Measurements from ENCODE around the gene MTRF1L. TPM values are rescaled to one million over a fixed set of nuclear protein-coding genes. Genes with fewer than 3 reads are reported as not detected.
"Not testable (repeated sequence)": the region's sequence is repeated elsewhere in the genome, so short reads cannot be mapped to it uniquely, and the experiment has no call there.

The MTRF1L gene
- total RNA-seq, 1 experiment from 2014 or later, result 18.0 TPM

DNA sequence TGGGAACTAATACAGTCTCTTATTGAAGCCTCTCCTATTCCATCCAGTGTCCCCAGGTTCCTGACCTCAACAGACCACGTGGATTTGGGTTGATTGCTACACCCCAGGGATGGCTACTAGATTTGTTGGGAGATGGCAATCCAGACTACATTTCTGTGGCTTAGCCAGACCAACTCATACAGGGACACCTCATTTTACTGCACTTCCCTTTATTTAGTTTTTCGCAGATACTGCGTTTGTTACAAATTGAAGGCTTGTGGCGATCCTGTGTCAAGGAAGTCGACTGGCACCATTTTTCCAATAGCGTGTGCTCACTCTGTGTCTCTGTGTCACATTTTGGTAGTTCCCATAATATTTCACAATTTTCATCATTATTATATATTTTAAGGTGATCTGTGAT is 10.3 kb upstream of the MTRF1L start:
- no peak for DNase-seq (ENCODE audit: extremely low read depth, low read depth)

DNA sequence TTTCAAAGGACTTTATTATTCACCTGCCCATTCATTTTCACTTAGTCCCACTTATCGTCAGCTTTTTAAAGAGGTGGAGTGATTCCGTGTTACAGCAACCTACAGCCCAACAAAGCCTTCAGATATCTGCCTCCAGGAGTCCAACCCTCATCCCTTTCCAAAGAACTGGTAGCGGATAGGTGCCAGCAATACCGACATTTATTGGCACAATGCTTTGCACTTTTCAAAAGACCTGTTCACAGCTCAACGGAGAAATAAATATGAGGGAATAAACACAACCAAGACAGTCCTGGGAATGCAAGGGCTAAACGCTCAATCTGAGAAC is 819 bp upstream of the MTRF1L start:
- no peak for DNase-seq (ENCODE audit: extremely low read depth, low read depth)

DNA sequence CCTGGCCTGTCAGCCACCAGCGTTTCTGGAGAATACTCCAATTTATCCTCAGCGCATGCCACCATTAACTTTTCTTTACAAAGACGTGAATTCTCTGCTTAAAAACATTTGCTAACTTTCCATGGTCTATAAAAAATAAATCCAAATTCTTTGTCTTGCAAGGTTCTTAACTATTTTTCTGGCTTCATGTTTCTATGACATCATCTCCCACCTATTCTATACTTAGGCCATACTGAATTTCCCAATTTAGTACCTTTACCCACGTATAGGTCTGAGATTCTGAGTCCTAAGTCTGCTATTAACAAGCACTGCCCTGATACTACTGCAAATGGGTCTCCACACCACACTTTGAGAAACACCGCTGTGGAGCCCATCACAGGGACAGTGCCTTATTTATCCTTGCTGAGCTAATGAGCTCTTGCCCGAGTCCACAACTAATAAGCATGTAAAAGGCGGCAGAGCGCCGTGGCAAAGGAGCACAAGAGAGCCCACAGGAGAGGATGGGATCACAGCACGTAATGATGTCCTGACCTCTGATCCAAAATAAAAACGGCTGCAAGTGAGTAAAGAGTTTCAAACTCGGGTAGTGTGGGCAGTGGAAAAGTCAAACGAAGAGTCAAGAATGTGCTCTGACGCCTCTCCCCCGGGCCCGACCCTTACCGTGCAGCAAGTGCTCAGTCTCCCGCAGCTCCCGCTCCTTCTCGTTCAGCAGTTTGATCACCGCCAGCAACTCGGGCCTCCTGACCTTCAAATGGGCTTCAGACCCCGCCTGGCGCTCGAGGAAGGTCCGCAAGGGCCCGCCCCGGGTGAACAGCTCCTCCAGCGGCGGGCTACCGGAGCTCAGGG is 519 bp downstream of the MTRF1L start:
- no peak for DNase-seq (ENCODE audit: extremely low read depth, low read depth)

DNA sequence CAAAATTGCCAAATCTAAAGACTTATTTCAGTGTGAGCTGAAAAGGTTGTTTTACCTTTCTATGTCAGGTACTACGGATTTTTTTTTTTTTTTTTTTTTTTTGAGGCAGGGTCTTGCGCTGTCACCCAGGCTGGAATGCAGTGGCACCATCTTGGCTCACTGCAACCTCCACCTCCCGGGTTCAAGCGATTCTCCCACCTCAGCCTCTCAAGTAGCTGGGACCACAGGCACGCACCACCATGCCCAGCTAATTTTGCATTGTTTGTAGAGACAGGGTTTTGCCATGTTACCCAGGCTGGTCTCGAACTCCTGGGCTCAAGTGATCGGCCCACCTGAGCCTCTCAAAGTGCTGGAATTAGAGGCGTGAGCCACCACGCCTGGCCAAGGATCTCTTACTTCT is 1.7 kb downstream of the MTRF1L start:
- not testable (repeated sequence) for DNase-seq (ENCODE audit: extremely low read depth, low read depth)

DNA sequence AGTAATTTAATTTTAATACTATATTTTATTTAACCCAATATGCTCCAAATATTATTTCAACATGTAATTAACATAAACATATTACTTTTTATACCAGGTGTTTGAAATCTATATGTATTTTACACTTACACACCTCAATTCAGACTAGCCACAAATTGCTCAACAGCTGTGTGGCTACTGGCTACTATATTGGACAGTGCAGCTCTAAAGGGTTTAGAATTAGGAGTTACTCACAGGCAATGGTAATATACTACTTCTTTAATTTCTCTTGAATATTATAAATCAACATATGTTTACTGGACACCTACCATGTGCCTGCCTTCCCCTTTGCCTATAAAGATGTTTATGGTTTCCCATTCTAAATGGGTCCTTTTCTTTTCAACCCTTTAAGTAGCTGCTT is 2.3 kb downstream of the MTRF1L start:
- no peak for DNase-seq (ENCODE audit: extremely low read depth, low read depth)

DNA sequence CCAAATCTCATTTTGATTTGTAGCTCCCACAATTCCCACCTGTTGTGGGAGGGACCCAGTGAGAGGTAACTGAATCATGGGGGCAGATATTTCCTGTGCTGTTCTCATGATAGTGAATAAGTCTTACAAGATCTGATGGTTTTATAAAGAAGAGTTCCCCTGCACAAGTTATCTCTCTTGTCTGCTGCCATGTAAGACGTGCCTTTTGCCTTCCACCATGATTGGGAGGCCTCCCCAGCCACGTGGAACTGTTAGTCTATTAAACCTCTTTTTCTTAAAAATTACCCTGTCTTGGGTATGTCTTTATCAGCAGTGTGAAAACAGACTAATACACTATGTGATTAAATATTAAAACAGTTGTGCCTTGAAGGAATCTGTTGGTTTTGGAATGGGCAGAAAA is 3.0 kb downstream of the MTRF1L start:
- DNase-seq (ENCODE audit: extremely low read depth, low read depth), result not testable (repeated sequence)

DNA sequence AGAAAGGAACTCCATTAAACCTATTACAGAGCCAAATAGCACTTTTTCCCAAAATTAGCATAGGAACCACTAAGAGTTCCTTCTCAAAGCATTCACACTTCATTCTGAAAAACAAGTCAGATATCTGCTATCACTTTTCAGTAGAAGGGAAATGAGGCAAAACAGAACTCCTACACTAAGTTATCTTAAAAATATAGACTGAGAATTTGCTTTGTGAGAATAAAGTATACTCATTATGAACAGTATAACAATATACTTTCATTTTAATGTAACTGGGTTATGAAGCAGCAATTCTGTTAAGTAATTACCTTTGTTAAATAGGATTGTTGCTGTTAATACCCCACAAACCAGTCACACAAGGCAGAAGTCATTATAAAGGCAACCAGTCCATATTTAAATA is 8.7 kb downstream of the MTRF1L start:
- DNase-seq (ENCODE audit: extremely low read depth, low read depth), result no peak

DNA sequence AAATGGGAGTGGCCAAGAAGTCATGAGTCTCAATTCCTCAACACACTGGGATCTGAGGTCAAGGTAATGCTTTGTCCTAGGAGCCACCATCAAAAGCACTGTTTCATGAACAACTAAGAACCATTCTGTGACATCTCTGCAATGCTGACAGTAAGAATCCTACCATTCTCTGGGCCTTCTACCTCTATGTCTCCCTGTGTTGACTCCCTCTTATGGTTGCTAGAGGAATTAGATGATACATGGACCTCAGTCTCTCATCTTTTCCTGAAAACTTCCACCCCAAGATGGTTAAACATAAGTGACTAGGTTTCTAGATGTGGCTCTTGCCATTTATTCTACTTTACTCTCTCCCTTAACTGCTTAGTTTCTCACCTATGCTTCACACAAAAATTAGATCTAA is 9.1 kb downstream of the MTRF1L start:
- no peak for DNase-seq (ENCODE audit: extremely low read depth, low read depth)

DNA sequence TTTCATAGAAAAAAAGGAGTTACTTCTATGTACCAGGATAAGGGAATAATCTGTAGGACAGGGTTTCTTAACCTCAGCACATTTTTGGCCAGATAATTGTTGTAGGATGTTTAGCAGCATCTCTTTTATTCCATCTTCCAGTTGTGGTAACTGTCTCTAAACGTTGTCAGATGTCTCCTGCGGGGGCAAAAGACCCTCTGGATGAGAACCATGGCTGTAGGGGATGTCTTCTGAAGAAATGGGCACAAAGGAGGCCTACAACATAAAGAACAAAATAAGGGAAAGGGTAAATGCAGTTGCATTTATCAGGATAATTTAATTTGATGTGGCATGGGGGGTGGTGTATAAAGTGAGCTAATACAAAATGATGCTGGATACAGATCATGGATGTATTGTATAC is 15.5 kb downstream of the MTRF1L start:
- DNase-seq (ENCODE audit: extremely low read depth, low read depth), result no peak

DNA sequence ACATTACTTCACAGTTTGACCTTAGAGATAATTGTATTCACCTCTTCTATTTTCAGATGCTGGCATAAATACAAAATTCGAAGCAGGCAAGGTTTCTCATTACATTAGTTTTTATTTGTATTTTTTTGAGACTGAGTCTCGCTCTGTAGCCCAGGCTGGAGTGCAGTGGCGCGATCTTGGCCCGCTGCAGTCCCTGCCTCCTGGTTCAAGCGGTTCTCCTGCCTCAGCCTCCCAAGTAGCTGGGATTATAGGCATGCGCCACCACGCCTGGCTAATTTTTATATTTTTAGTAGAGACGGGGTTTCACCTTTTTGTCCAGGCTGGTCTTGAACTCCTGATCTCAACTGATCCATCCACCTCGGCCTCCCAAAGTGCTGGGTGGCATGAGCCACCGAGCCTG is 17.2 kb downstream of the MTRF1L start:
- DNase-seq (ENCODE audit: extremely low read depth, low read depth), result not testable (repeated sequence)

DNA sequence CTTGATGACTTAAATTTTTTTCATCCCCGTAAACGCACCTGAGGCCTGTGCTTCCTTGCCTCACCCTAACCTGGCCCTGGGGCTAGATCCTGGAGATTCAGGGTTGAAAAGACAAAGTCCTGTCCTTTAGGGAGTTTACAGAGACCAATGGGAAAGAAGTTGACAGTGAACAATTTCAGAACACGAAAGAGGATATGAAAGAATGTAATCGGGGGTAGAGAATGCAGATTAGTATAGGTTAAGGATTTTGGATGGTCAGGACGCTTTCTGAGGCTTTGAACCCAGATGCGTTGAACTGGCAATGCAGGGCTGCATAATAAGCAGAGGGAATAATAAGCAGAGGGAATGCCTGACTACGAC is 18.0 kb downstream of the MTRF1L start:
- DNase-seq (ENCODE audit: extremely low read depth, low read depth), result no peak

DNA sequence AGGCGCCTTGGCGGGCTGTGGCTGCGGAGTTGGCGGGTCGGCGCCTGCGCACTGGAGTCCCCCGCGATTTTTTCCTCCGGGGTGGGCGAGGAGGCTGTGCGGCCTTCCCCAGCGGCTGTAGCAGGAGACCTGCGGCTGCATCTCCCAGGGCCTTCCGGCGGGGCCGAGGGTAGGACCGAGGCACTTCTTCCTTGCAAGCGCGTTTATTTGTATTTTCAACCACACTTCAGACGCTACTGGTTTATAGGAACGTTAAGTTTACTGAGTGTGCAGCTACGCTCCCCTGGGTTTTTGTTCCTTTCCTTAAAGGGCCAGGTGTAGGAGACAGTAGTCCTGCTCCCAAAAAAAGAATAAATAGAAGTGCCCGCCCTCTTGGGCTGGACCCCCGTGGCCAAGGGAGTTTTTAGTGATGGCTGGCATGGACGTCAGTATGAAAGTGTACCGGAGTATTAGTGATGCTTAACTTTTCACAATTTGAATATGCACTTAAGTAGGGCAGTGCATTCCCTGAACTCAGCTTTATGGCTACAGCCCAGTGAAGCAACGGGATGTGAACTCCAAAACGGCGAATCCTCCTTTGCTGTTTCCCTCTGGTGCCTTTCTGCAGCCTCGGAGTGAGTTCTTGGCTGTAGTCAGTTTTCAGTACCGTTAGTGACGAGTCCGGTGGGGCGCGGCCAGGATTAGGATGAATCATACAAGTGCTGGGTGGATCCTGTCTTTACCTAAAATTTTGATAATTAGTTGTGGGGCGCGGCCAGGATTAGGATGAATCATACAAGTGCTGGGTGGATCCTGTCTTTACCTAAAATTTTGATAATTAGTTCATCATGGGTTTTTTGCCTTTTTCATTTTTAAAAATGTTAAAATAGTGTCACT is 18.6 kb downstream of the MTRF1L start:
- peak; percentile 64 for DNase-seq (ENCODE audit: extremely low read depth, low read depth)

DNA sequence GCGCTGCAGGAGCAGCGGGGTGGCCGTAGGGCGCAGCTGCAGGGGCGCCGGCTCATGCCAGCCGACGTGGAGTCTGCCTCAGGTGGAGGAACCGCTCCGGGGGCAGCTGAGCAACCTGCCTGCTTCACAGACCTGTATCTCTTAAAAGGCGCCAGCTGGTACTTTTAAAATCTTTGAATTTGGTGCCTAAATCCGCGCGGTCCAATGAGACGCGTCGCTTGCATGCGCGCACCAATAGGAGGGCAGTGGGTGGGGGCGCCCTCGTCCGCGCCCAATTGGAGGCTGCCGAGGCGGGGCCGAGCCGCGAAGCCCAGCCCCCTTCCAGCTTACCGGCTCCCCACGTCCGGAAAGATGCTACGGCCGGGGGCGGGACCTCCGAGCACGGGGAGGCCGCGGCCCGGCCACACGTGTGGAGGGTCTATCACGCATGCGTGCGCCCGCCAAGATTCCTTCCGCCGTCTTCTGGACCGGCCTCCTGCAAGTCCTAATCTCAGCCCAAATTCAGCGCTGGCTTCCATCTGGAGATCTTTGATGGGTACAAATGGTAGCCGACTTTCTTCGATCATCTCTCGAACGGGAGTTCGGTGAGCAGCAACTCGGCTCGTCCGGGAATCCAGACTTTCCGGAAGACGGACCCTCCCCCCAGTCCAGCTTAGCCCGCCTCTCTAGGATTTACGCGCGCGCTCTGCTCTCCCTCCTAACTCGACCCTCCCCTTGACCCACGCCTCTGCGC is 19.4 kb downstream of the MTRF1L start, which contains the start of gene FBXO5:
Gene FBXO5, minus strand, starts transcription at position 138 of the 733 bp plus-strand sequence. Its CDS starts 82 bp downstream, at position 56.
- peak; percentile 93 for DNase-seq (ENCODE audit: extremely low read depth, low read depth)

DNA sequence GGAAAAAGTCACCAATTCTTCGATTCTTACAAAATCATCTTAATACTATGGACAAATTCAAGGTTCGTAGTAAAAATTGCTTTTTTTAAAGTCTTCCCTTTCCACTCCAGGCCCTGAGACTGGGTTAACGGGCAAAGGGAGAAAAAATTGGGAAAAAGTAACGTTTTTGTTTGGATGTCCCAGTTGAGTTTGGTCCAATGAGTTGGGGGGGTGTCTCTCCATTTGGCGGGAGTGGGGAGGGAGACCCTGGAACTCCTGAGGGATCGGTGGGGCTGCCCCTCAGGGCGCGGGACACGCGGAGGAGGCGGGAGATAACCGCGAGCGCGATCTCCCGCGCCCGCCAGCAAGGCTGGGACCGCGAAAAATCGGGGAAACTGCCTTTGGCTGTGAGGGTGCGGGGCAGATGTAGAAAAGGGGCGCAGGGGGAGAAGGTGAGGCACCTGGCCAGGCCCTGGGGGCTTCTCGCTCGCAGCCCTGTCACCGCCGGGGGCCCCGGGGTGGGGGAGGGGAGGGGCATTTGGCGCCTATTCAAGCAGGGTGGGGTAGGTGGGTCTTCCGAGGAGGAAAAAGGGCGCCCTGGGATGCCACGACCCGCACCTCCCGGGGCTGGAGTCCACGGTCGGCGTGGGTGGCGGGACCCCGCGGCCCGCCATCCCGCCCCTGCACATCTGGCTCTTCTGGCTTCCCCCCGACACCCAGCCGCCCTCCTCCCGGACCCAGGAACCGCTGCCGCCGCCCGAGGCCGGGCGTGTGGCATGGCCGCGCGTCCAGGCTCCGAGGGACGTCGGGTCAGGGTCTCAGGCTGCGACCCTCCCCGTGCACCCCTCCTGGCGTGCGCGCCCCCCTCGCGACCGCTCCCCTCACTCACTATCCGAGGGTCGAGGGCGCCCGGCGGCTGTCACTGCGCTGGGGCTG is 20.3 kb downstream of the MTRF1L start:
- no peak for DNase-seq (ENCODE audit: extremely low read depth, low read depth)

DNA sequence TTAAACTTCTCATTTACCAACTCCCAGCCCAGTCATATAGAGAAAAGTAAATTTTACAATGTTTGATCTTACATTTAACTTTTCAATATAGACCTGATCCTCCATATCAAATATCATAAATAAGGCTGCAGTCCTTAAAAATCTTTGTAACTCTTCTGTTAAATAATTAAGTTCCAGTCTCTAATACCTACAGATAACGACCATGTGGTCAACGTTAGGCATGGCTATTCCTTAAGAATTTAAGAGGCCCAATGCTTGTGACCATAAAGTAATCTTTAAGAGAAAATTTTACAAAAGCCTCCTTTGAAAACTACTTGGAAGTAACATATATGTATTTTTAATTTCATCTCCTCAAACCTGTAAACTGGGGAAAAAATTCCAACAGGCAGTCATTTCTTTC is 21.3 kb downstream of the MTRF1L start:
- no peak for DNase-seq (ENCODE audit: extremely low read depth, low read depth)

DNA sequence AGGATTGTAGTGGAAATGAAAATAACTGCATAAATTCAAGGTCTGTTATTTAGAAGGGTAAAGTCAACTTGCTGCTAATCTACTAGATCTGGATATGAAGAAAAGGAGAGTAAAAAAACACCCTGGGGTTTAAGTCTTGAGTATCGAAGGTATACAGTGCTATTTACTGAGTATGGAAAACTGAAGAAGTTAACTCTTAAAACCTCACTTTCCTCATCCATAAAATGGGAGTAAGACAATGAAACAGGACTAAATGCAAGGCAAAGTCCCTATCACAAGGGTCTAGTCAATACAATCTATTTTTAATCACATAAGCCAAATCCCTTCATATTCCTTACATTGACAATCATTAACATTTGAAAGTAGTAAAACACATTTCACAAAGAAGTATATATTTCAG is 21.9 kb downstream of the MTRF1L start:
- no peak for DNase-seq (ENCODE audit: extremely low read depth, low read depth)

DNA sequence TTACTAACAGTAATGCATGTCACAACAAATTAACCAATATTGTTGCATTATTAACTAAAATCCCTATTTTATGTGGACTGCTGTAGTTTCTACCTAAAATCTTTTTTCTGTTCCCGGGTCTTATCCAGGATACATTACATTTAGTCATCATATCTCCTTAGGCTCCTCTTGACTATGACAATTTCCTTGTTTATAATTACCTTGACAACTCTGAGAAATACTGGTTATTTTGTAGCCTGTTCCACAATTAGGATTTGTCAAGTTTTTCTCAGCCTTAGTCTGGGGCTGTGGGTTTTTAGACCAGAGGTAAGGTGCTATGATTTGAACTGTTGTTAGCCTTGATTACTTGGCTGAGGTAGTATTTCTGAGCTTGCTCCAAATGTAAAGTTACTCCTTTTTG is 23.4 kb downstream of the MTRF1L start:
- DNase-seq (ENCODE audit: extremely low read depth, low read depth), result no peak

DNA sequence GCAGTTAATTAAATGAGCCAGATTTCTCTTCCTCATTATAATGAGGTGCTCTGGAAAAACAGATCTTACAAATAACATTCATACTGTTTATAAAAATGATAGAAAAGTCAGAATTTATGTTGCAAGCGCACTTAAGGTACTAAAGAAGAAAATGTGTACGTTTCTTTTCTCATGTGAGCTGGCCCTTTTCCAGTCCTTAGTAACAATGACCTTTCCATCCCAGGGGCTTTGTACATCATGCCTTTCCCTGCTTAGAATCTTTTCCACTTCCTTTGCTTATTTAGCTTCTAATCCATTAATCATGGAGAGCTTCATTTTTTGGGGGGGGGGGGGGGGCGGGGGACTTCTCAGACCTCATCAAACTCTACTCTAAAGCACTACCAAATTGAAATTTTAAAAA is 24.5 kb downstream of the MTRF1L start:
- no peak for DNase-seq (ENCODE audit: extremely low read depth, low read depth)

DNA sequence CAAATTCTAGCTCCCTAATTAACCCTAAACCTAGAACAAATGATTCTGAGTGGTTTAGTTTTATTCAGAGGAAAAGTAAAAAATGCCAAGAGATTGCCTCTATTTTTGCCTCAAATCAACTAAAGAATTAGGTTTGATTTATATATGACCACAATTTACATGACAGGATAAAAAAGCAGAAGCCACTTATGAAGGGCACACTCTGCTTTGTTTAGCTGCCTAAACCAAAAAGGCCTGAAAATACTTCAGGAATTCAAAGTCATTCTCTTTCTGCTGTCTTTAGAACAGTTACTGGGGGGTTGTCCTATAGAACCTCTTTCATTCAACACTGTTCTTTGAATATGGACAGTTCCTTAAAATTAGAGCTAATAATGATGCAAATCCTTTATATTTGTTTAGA is 25.0 kb downstream of the MTRF1L start:
- no peak for DNase-seq (ENCODE audit: extremely low read depth, low read depth)

DNA sequence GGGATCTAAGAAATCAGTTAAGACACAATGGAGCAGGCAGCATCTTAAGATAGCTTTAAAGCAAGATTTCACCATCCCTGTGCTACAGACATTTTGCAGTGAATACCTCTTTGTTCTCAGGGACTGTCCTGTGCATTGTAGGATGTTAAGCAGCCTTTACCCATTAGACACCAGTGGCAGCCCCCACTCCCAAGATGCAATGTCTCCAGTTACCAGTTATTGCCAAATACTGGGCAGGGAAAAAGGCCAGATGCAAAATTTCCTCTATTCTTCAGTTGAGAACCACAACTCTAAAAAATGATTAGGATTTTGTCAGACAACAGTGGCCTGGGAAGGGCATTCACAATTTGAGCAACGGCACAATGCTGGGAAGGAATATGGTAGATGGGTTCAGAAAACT is 25.8 kb downstream of the MTRF1L start:
- no peak for DNase-seq (ENCODE audit: extremely low read depth, low read depth)
